Activated naive CD4-positive, alpha-beta T cell treated with anti-CD3 and anti-CD28 coated beads, Interleukin-2, amount 50 U/mL, for 72 hours (primary cell): ENCODE results near the gene MICALL2. TPM values are rescaled to one million over a fixed set of nuclear protein-coding genes. Genes with fewer than 3 reads are reported as not detected.

ENCODE experiments used
- ATAC-seq, 2 donors: fragments of 150-1000 bp; cut with Tn5 transposase; 2 replicates each; pipeline ENCODE4 v1.10.0; 2021; ENCODE audit warnings: mild to moderate bottlenecking in 2 of 2, moderate library complexity in 2 of 2
- DNase-seq, 2 donors: peaks; one replicate each; pipeline ENCODE4 v3.0.0; 2021 to 2022; ENCODE audit warnings: low spot score in 2 of 2
- H3K27ac Mint-ChIP-seq, 2 donors: one replicate each; pipeline ENCODE4 v1.8.0; 2022; ENCODE audit warnings: mild to moderate bottlenecking in 2 of 2, mixed read lengths in 2 of 2
- H3K36me3 Mint-ChIP-seq, 2 donors: one replicate each; pipeline ENCODE4 v1.8.0; 2022; ENCODE audit warnings: mixed read lengths in 2 of 2
- H3K9me3 Mint-ChIP-seq, 2 donors: one replicate each; pipeline ENCODE4 v1.8.0; 2022; ENCODE audit warnings: mixed read lengths in 2 of 2
- total RNA-seq, 2 donors: library from RNA; stranded (reverse); gene quantifications; one replicate each; pipeline ENCODE4 v1.2.3, GENCODE V29; 2022

MICALL2 gene
- total RNA-seq, 2 donors from 2014 or later = 1.4 to 9.1 TPM

DNA sequence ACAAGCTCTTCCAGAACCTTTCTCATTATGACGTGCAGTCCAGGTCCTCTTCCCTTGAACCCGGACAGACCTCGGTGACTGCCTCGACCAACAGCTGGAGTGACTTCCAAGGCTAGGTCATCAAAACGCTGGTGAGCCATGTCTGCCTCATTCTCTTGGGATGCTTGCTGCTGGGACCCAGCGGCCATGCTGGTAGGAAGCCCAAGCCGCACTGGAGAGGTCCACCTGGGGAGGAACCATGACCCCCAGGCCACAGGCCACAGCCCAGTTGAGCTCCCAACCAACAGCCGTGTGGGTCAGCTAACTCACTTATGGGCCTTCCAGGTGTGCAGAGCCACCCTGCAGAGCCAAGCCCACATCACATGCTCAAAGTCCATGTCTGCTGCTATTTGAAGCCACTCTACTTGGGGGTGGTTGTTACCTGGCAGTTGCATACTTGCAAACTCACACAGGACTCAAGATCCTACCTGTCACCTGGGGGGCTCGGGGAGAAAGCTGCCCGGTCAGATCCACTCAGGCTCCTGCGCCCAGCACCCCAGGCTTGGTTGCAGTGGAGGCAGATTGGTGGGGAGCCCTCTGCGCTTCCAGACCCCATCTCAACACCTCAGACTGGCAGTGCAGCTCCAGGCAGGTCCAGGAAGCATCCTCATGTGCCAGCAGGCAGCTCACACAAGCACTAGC is 57.0 kb downstream of the MICALL2 start:
- ATAC-seq = no peak
- Mint-ChIP-seq H3K36me3 (peaks cover 0 to 18% of the 10 kb centered on the region in 2 donors), H3K9me3 (peaks cover 0 to 6% of the 10 kb centered on the region in 2 donors), H3K27ac (no peak overlapping the region)
- no peak for DNase-seq

DNA sequence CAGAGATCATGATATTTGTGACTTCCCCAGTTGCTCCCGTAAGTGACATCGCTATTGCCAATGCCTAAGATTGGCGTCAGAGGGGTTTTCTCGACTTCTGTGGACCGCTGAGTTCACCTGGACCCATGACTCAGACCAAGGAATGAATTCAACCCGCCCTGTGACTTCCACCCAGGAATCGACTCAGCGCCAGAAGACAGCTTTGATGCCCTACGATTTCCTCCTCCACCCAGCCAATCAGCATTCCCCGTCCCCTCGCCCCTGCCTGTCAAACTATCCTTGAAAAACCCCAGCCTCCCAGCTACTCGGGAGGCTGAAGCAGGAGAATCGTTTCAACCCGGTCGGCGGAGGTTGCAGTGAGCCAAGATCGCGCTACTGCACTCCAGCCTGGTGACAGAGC is 58.3 kb downstream of the MICALL2 start:
- peaks cover 4 to 6% of the 10 kb centered on the region in 2 donors for H3K9me3 Mint-ChIP-seq
- no peak overlapping the region for H3K27ac Mint-ChIP-seq
- DNase-seq = no peak
- H3K36me3 Mint-ChIP-seq = peaks cover 0 to 18% of the 10 kb centered on the region in 2 donors
- no peak for ATAC-seq

DNA sequence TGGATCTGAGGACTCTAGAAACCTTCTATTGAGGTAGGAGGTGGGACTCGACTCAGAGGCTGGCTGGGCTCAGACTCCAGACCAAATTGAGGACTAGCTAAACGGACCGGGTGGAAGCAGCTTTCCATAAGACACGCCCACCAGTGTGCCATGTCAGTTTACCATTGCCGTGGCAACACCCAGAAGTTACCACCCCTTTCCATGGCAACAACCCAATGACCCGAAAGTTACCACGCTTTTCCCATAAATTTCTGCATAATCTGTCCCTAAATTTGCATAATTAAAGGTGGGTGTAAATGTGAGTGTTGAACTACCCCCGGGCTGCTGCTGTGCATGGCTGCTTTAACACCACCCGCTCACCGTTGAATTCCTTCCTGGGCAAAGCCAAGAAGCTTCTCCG is 58.9 kb downstream of the MICALL2 start:
- no peak for ATAC-seq
- no peak for DNase-seq

GRCh38 chr7:1397491-1398327 is 61.6 kb downstream of the MICALL2 start:
- DNase-seq = no peak
- H3K27ac Mint-ChIP-seq = no peak overlapping the region
- no peak for ATAC-seq
- peaks cover 4 to 6% of the 10 kb centered on the region in 2 donors for H3K9me3 Mint-ChIP-seq
- peaks cover 0 to 12% of the 10 kb centered on the region in 2 donors for H3K36me3 Mint-ChIP-seq

More for the DNA sequence above, 58.9 kb downstream of the MICALL2 start:
- peaks cover 0 to 18% of the 10 kb centered on the region in 2 donors for H3K36me3 Mint-ChIP-seq
- peaks cover 4 to 6% of the 10 kb centered on the region in 2 donors for H3K9me3 Mint-ChIP-seq
- no peak overlapping the region for H3K27ac Mint-ChIP-seq

DNA sequence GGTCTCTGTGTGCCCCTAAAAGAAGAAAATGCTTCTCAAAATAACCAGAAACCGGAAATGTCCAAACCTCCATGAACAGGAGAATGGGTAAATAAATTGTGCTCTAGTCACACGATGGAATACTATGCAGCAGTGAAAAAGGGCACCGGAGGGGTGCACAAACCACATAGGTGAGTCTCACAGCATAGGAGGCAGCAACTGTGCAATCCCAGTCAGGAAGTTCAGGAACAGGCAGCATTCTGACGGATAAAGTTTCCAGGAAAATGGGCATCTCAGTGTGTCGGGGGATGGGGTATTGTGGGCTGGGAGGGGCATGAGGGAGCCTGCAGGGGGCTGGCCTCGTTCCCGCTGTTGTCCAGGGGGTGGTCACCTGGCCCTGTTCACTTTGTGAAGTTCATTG is 63.1 kb downstream of the MICALL2 start:
- Mint-ChIP-seq H3K9me3 (peaks cover 0 to 4% of the 10 kb centered on the region in 2 donors), H3K36me3 (peaks cover 4 to 5% of the 10 kb centered on the region in 2 donors), H3K27ac (no peak overlapping the region)
- DNase-seq = no peak
- ATAC-seq = no peak

DNA sequence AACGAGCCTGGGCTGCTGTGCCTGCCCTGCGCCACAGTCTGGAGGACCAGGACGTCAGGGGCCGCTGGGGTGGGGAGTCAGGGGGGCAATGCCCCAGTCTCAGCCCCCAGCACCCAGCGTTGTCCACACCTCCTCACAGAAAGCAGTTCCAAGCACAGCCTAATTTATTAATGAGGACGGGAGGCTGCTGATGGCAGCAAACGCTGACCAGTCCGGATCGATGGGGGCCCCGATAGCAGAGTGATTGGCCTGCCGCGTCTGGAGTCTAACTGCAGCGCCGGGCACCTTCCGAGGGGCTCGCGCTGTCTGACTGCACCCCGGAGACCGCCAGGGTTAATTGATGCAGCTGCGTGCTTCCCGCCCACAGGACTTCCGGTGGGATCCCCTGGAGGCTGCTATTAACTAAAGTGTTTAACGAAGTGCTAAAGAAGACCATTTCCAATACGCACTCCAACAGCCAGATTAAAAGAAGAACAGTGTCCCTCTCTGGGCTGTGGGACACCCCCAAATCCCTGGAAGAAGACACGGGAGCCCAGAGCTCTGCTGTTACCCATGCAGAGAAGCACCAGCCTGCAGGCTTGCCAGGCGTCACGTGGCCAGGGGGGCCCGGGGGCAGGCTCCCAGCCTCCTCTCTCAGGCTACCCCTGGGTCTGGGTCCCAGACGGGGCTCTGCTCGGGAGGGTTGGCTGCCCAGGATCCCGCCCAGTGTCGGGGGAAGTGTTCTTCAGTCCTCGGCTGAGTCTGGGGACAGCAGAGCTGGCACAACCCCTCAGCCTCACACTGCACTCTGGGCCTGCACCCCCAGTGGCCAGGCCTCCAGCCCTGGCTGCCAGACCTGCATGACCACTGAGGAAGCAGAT is 63.8 kb downstream of the MICALL2 start:
- Mint-ChIP-seq H3K9me3 (peaks cover 0 to 4% of the 10 kb centered on the region in 2 donors), H3K27ac (no peak overlapping the region), H3K36me3 (peaks cover 5 to 6% of the 10 kb centered on the region in 2 donors)
- DNase-seq = no peak
- ATAC-seq = no peak

DNA sequence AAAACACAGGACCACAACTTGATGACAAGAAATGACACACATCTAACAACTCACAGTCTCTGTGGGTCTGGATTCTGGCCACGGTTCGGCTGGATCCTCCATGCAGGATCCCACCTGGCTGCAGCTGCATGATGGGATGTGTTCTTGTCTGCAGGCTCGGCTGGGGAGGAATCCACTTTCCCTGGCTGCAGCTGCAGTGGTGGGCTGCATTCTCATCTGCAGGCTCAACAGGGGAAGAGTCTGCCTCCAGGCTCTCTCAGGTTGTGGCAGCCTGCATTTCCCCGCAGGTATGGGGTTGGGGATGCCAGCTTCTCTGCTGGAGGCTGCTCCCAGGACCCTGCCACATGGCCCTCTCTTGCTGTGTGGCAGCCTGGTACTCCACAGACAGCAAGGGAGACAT is 64.9 kb downstream of the MICALL2 start:
- ATAC-seq (no peak), DNase-seq (no peak)
- no peak overlapping the region for H3K27ac Mint-ChIP-seq
- peaks cover 0 to 4% of the 10 kb centered on the region in 2 donors for H3K9me3 Mint-ChIP-seq
- peaks cover 5 to 6% of the 10 kb centered on the region in 2 donors for H3K36me3 Mint-ChIP-seq

DNA sequence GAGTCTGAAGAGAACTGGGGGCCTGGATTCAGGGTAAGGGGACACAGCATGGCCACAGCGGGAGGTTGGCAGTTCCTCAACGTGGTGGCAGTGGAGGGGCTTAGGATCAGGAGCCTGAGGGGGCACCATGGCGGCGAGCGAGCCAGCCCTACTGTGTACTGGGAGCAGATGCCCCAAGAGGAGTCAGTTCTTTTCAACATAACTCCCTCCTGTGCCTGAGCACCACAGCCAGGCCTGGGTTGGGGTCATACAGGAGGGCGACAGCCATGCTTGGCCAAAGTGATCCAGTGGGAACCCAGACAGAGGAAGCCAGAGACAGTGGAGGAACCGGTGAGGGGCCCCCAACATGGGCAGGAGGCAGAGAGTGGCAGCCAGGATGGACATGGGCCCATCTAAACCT is 65.8 kb downstream of the MICALL2 start:
- ATAC-seq (no peak), DNase-seq (no peak)
- Mint-ChIP-seq H3K36me3 (peaks cover 5 to 6% of the 10 kb centered on the region in 2 donors), H3K27ac (no peak overlapping the region), H3K9me3 (peaks cover 0 to 4% of the 10 kb centered on the region in 2 donors)

- peaks cover 1 to 6% of the 10 kb centered on the region in 2 donors for H3K36me3 Mint-ChIP-seq
- no peak for DNase-seq
- ATAC-seq = no peak
- H3K9me3 Mint-ChIP-seq = peaks cover 0 to 4% of the 10 kb centered on the region in 2 donors
- no peak overlapping the region for H3K27ac Mint-ChIP-seq
These were observed 66.7 kb downstream of the MICALL2 start for GRCh38 chr7:1392556-1392955.

DNA sequence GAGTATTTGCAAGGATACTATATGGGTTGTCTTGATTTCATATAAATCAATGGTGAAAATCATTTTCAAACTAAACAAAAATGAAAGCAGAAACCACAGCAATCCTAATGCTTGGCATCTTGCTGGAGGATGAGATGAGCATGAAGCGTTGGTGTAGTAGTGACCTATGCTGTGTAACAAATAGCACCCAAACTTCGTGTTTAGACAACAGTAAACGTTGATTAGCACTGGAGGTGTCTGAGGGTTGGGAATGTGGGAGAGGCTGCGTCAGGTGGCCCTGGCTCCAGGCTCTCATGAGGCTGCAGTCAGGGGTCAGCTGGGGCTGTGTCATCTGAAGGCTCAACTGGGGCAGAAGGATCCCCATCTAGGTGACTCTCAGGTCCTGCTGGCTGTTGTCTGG is 67.8 kb downstream of the MICALL2 start:
- Mint-ChIP-seq H3K36me3 (peaks cover 0 to 6% of the 10 kb centered on the region in 2 donors), H3K27ac (no peak overlapping the region), H3K9me3 (no peaks in the 10 kb centered on the region)
- no peak for ATAC-seq
- DNase-seq = no peak

DNA sequence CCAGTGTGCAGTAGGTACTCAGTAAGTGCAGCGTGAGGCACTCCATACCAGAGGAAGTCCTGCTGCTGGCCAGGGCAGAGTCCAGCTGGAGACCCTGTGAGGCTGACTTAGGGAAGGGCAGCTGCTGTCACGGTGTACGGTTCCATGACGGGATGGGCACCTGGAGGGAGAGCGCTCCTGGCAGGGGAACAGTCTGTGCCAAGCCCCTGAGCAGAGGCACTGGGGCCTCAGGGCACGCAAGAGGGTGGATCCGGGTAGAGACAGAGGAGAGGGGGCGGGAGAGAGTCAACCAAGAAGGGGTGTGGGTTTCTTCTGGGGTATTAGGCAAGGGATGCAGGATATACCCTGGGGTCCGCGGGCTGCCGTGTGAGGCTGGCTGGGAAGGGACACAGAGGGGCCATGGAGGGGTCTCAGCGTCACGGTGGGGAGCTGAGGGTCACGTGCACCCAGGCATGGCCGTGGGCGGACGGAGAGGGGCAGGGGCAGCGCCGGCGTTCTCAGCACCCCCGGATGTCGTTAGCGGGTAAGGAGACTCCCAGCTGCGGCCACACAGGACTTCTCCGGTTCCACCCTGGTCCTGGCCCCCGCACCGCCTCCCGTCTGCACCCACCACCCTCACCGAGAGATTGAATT is 70.5 kb downstream of the MICALL2 start:
- ATAC-seq (no peak), DNase-seq (no peak)
- H3K36me3 Mint-ChIP-seq = peaks cover 6 to 7% of the 10 kb centered on the region in 2 donors
- H3K27ac Mint-ChIP-seq = no peak overlapping the region
- peaks cover 0 to 6% of the 10 kb centered on the region in 2 donors for H3K9me3 Mint-ChIP-seq

DNA sequence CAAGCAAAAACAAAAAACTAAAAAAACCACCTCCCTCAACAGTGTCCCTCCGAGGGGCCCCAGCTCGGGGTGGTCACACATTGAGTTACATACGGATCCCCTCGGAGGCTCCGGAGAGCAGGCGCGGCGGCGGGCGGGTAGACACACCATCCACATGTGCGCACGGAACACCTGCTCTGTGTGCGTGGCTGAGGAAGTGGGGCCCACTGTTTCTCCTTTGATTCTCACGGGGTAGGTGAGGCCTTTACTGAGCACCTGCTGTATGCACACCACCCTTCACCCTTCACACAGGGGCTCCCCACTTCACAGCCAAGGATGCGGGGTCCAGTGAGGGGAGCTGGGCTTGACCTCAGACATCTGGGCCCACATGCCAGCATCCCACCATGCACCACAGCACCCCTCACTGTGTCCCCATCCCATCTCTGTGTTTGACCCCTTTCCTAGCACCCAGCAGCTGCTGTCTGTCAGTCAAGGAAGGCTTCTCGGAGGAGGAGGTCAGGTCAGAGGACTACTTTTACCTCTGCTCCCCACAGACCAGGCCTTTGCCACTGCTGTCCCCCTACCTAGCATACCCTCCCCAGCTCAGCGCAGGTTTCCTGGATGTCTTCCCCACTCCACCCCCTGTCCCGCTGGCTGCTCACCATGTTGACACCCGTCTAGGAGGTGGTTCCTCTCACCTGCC is 71.1 kb downstream of the MICALL2 start:
- peaks cover 0 to 6% of the 10 kb centered on the region in 2 donors for H3K9me3 Mint-ChIP-seq
- peaks cover 6 to 7% of the 10 kb centered on the region in 2 donors for H3K36me3 Mint-ChIP-seq
- H3K27ac Mint-ChIP-seq = no peak overlapping the region
- DNase-seq = no peak
- no peak for ATAC-seq

DNA sequence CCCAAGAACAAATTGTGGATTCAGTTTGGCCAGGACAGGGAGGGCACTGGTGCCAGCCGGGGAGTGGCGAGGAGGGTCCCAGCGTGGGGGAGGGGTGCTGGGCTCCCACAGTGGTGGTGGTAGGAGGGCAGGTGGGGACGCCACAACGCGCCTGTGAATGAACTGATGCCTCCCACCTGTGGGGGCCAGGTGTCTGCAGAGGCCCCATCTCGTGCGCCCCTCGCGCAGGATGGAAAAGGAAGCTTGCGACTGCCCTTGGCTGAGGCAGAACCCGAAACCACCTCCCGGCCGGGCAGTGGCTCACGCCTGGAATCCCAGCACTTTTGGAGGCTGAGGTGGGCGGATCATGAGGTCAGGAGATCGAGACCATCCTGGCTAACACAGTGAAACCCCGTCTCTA is 72.0 kb downstream of the MICALL2 start:
- H3K36me3 Mint-ChIP-seq = peaks cover 6 to 7% of the 10 kb centered on the region in 2 donors
- no peak overlapping the region for H3K27ac Mint-ChIP-seq
- H3K9me3 Mint-ChIP-seq = peaks cover 0 to 6% of the 10 kb centered on the region in 2 donors
- ATAC-seq (no peak), DNase-seq (no peak)

GRCh38 chr7:1386623-1387220 is 72.5 kb downstream of the MICALL2 start:
- DNase-seq (no peak), ATAC-seq (no peak)
- no peak overlapping the region for H3K27ac Mint-ChIP-seq
- peaks cover 6 to 7% of the 10 kb centered on the region in 2 donors for H3K36me3 Mint-ChIP-seq
- H3K9me3 Mint-ChIP-seq = peaks cover 0 to 6% of the 10 kb centered on the region in 2 donors

GRCh38 chr7:1385809-1386622 is 73.3 kb downstream of the MICALL2 start:
- Mint-ChIP-seq H3K27ac (no peak overlapping the region), H3K9me3 (peaks cover 0 to 6% of the 10 kb centered on the region in 2 donors)
- DNase-seq = no peak

More at GRCh38 chr7:1385809-1386622, 73.3 kb downstream of the MICALL2 start:
- no peak for ATAC-seq
- peaks cover 0 to 7% of the 10 kb centered on the region in 2 donors for H3K36me3 Mint-ChIP-seq
